Tibial artery (tissue), 4 donors: ENCODE data around the gene DYRK3.

Experiments
- DNase-seq, 2 donors: peaks; one replicate each; pipeline ENCODE4 v3.0.0-alpha.2; 2019
- H3K27ac ChIP-seq, 2 donors: fragments of 200-600 bp; sonication (generic) in 1 of 2; 1 replicate in 1 of 2; 2 replicates in 1 of 2; pipeline ENCODE4 v1.5.1; 2018 to 2019; ENCODE audit warnings: mild to moderate bottlenecking in 1 of 2
- H3K27me3 ChIP-seq, 2 donors: fragments of 200-600 bp; sonication (generic) in 1 of 2; one replicate each; pipeline versions ENCODE4 v1.5.1 to v1.6.0; 2016 to 2019
- H3K36me3 ChIP-seq, 3 donors: fragments of 200-600 bp; sonication (generic) in 2 of 3; one replicate each; pipeline ENCODE4 v1.5.1; 2016 to 2019; ENCODE audit warnings: mild to moderate bottlenecking in 2 of 3
- H3K4me1 ChIP-seq, 4 donors: fragments of 200-600 bp; sonication (generic) in 2 of 4; 1 replicate in 3 of 4; 2 replicates in 1 of 4; pipeline ENCODE4 v1.5.1; 2016 to 2019
- H3K4me3 ChIP-seq, 2 donors: fragments of 200-600 bp; sonication (generic) in 1 of 2; 1 replicate in 1 of 2; 2 replicates in 1 of 2; pipeline ENCODE4 v1.5.1; 2018 to 2019; ENCODE audit warnings: mild to moderate bottlenecking in 2 of 2
- H3K9me3 ChIP-seq, 3 donors: fragments of 200-600 bp; sonication (generic) in 1 of 3; one replicate each; pipeline ENCODE4 v1.5.1; 2016 to 2019
- CTCF ChIP-seq, 2 experiments: fragments of 200-600 bp in 1 of 2; fragments of 450-650 bp in 1 of 2; IDR thresholded peaks; one replicate each; pipeline ENCODE4 v1.5.1; 2017 to 2019; ENCODE audit warnings: antibody characterized with exemption in 2 of 2, mild to moderate bottlenecking in 1 of 2, moderate library complexity in 1 of 2
- intact Hi-C: fragments of 100-400 bp; cut with DNase I; formaldehyde crosslinking; loops from one replicate; pipeline ENCODE4 v1.15.0; 2023; ENCODE audit warnings: low total_unique reads

The DYRK3 gene

GRCh38 chr1:206596319-206596666, 39.0 kb upstream of the DYRK3 start:
- H3K36me3 ChIP-seq: peaks cover 84 to 100% (median 99%) of the 10 kb centered on the region in 3 donors
- no peak overlapping the region for H3K27ac ChIP-seq
- H3K9me3 ChIP-seq: no peaks in the 10 kb centered on the region
- no peak for DNase-seq
- no peaks in the 10 kb centered on the region for H3K4me1 ChIP-seq
- no peak overlapping the region for H3K4me3 ChIP-seq
- TF ChIP-seq CTCF (IDR thresholded peaks at IDR 0.05): no peak
- intact Hi-C loops: no loop called here
- no peaks in the 10 kb centered on the region for H3K27me3 ChIP-seq

- TF ChIP-seq CTCF (IDR thresholded peaks at IDR 0.05): no peak
- Histone ChIP-seq H3K4me3 (no peak overlapping the region), H3K27ac (no peak overlapping the region), H3K9me3 (no peaks in the 10 kb centered on the region), H3K36me3 (peaks cover 84 to 100% (median 99%) of the 10 kb centered on the region in 3 donors), H3K27me3 (no peaks in the 10 kb centered on the region), H3K4me1 (no peaks in the 10 kb centered on the region)
- no peak for DNase-seq
- intact Hi-C loops: no loop called here
Observed at GRCh38 chr1:206600527-206600926, 34.8 kb upstream of the DYRK3 start.

- Histone ChIP-seq H3K9me3 (no peaks in the 10 kb centered on the region), H3K4me3 (no peak overlapping the region), H3K36me3 (peaks cover 56 to 99% (median 98%) of the 10 kb centered on the region in 3 donors), H3K4me1 (peaks cover 0 to 2% (median 0%) of the 10 kb centered on the region in 4 donors), H3K27ac (no peak overlapping the region), H3K27me3 (no peaks in the 10 kb centered on the region)
- no peak for DNase-seq
- intact Hi-C loops: no loop called here
- TF ChIP-seq CTCF (IDR thresholded peaks at IDR 0.05): no peak
Observed at GRCh38 chr1:206604861-206605260, 30.5 kb upstream of the DYRK3 start.

GRCh38 chr1:206606867-206607266, 28.5 kb upstream of the DYRK3 start:
- no peak overlapping the region for H3K4me3 ChIP-seq
- no peak overlapping the region for H3K27ac ChIP-seq
- no peak for DNase-seq
- intact Hi-C loops: no loop called here
- peaks cover 0 to 14% (median 9%) of the 10 kb centered on the region in 4 donors for H3K4me1 ChIP-seq
- no peaks in the 10 kb centered on the region for H3K27me3 ChIP-seq
- H3K36me3 ChIP-seq: peaks cover 43 to 88% (median 87%) of the 10 kb centered on the region in 3 donors
- TF ChIP-seq CTCF (IDR thresholded peaks at IDR 0.05): no peak
- H3K9me3 ChIP-seq: no peaks in the 10 kb centered on the region

- Histone ChIP-seq H3K36me3 (peaks cover 31 to 75% (median 73%) of the 10 kb centered on the region in 3 donors), H3K27ac (no peak overlapping the region), H3K4me3 (no peak overlapping the region), H3K27me3 (no peaks in the 10 kb centered on the region), H3K9me3 (no peaks in the 10 kb centered on the region), H3K4me1 (peaks cover 0 to 14% (median 9%) of the 10 kb centered on the region in 4 donors)
- intact Hi-C loops: no loop called here
- peak; percentile 56 to 57 for TF ChIP-seq CTCF (IDR thresholded peaks at IDR 0.05)
- no peak for DNase-seq
Observed at GRCh38 chr1:206608108-206608698, 27.1 kb upstream of the DYRK3 start.
